AG04449 (cell line): ENCODE measurements around the gene RIC1.

Source experiments
- CTCF ChIA-PET: fragments of 350-600 bp; formaldehyde crosslinking; extraction: SDS; loops from one replicate; lab custom pipeline; 2021; ENCODE audit warnings: antibody characterized with exemption; lab: Yijun Ruan, JAX
- POLR2A ChIA-PET: fragments of 400-600, 350-600 bp; formaldehyde crosslinking; extraction: SDS; loops from one replicate; lab custom pipeline; 2020; ENCODE audit warnings: antibody characterized with exemption, inconsistent platforms; lab: Yijun Ruan, JAX
- DNase-seq: peaks from one replicate; pipeline ENCODE4 v3.0.0-alpha.2; 2010; ENCODE audit warnings: low read depth, low spot score
- H3K4me3 ChIP-seq: 2 replicates; pipeline ENCODE4 v1.5.1; 2011; ENCODE audit warnings: low read depth, mild to moderate bottlenecking, control low read depth, low read length
- CTCF ChIP-seq: IDR thresholded peaks from one replicate; pipeline ENCODE4 v1.5.1; 2011; ENCODE audit warnings: mild to moderate bottlenecking, moderate library complexity, low read length, control low read depth, inconsistent platforms; ENCODE audit not compliant: insufficient read depth; ENCODE audit errors: missing control alignments

RIC1 gene

GRCh38 chr9:5628183-5628529 lies 751 bp upstream of the RIC1 start:
- no peak for DNase-seq

GRCh38 chr9:5629312-5630080 lies 589 bp downstream of the RIC1 start:
- ChIA-PET POLR2A (interaction anchor here (0.7 to 1.5 kb wide), 9 partner anchors 15 to 950 kb away, joined by 3 to 7 read pairs (median 4); partner anchors contain the start of genes CDC37L1 and PDCD1LG2), CTCF (no interaction called here)
- no peak for TF ChIP-seq CTCF
- H3K4me3 ChIP-seq: peak overlapping the region; percentile 96
- no peak for DNase-seq

More at GRCh38 chr9:5628183-5628529, 751 bp upstream of the RIC1 start:
- ChIA-PET CTCF (interaction anchor here (1.3 to 1.6 kb wide), 2 partner anchors 39 to 122 kb away, joined by 3 to 4 read pairs; no protein-coding TSS in a partner anchor), POLR2A (interaction anchor here (0.5 to 1.5 kb wide), 8 partner anchors 12 to 170 kb away, joined by 3 to 7 read pairs (median 4); partner anchors contain the start of gene PDCD1LG2)
- TF ChIP-seq CTCF: no peak
- H3K4me3 ChIP-seq: peak overlapping the region; percentile 96

GRCh38 chr9:5630081-5630507 lies 1.2 kb downstream of the RIC1 start:
- ChIA-PET CTCF (no interaction called here), POLR2A (no interaction called here)
- no peak for TF ChIP-seq CTCF
- peak overlapping the region; percentile 96 for H3K4me3 ChIP-seq
- no peak for DNase-seq

GRCh38 chr9:5631026-5631425 lies 2.1 kb downstream of the RIC1 start:
- peak overlapping the region; percentile 96 for H3K4me3 ChIP-seq
- TF ChIP-seq CTCF: no peak
- ChIA-PET CTCF (no interaction called here), POLR2A (interaction anchor here (0.8 kb wide), 1 partner anchor 74 kb away, joined by 3 read pairs; no protein-coding TSS in a partner anchor)
- DNase-seq: no peak

- DNase-seq: no peak
- ChIA-PET POLR2A (interaction anchor here (0.5 to 0.6 kb wide), 2 partner anchors 9 kb away, joined by 3 read pairs; no protein-coding TSS in a partner anchor), CTCF (interaction anchor here (0.9 to 1.5 kb wide), 2 partner anchors 31 to 182 kb away, joined by 3 to 4 read pairs; partner anchors contain the start of gene CD274)
- H3K4me3 ChIP-seq: no peak overlapping the region
- no peak for TF ChIP-seq CTCF
Observed at GRCh38 chr9:5632540-5632939, 3.6 kb downstream of the RIC1 start.

- no peak for DNase-seq
- no peak overlapping the region for H3K4me3 ChIP-seq
- POLR2A ChIA-PET: no interaction called here
- CTCF ChIA-PET: interaction anchor here (1.5 kb wide), 1 partner anchor 183 kb away, joined by 4 read pairs; the partner anchor contains the start of gene CD274
- no peak for TF ChIP-seq CTCF
Observed at GRCh38 chr9:5633243-5633642, 4.3 kb downstream of the RIC1 start.
